CD1c-positive myeloid dendritic cell (primary cell): ENCODE measurements around the gene SLC35B2.

Source experiments
- DNase-seq: peaks from one replicate; pipeline ENCODE4 v3.0.0-alpha.2; 2016; ENCODE audit errors: extremely low spot score

SLC35B2 gene, protein sequence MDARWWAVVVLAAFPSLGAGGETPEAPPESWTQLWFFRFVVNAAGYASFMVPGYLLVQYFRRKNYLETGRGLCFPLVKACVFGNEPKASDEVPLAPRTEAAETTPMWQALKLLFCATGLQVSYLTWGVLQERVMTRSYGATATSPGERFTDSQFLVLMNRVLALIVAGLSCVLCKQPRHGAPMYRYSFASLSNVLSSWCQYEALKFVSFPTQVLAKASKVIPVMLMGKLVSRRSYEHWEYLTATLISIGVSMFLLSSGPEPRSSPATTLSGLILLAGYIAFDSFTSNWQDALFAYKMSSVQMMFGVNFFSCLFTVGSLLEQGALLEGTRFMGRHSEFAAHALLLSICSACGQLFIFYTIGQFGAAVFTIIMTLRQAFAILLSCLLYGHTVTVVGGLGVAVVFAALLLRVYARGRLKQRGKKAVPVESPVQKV

DNA sequence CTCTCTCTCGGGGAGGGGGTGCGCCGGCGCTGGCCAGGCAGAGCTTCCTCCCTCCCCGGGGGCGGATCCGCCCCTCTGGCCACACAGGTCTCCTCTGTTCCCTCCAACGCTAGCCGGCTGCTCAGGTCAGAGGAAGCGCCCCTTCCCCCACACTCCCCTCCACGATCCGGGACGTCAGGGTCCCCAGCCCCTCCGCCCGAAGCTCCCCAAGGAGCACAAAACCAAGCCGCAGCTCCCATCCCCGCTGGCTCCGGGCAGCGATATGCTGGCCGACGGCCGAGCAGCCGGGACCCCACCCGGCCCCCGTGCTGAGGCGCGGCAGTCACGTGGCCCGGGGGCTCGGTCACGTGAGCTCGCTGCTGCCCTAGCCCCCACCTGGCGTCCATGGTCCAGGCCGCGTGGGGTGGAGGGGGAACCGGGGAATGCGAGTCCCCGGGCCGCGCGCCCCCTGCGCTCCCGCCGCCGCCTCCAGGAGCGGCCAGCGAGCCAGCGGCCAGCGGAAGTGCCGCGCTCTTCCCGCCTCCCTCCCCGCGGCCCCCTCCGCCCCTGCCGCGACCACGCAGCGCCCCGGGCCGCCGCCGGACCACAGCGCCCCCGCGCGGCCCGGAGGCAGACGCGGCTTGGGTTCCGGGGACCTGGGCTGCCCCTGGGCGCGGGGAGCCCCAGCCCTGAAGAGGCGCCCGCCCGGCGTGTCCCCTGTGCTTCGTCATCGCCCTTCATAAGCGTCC is at the start of gene SLC35B2:
Gene SLC35B2 (minus strand): TSS at position 504 of the 728 bp plus-strand sequence. CDS start 118 bp downstream, at position 386.
- peak; percentile 59 for DNase-seq

DNA sequence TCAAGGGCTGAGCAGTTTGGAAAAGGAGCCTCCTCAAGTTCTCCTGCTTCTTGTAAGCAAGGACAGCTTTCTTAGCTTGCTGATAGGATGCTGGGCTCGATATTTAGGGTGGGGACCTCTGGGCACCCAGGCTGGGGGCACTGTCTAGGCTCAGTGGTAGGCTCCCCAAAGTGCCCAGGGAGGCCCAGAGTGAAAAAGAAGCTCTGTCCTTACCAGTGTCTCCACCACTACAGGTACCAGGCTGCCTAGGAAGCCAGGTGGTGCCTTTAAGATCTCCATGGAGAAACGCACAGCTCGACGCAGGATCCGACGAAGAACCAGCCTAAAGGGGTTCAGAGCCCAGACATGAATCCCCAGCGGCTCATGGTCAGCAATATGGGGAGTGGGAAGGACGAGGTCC is 49.4 kb upstream of the SLC35B2 start:
- no peak for DNase-seq

DNA sequence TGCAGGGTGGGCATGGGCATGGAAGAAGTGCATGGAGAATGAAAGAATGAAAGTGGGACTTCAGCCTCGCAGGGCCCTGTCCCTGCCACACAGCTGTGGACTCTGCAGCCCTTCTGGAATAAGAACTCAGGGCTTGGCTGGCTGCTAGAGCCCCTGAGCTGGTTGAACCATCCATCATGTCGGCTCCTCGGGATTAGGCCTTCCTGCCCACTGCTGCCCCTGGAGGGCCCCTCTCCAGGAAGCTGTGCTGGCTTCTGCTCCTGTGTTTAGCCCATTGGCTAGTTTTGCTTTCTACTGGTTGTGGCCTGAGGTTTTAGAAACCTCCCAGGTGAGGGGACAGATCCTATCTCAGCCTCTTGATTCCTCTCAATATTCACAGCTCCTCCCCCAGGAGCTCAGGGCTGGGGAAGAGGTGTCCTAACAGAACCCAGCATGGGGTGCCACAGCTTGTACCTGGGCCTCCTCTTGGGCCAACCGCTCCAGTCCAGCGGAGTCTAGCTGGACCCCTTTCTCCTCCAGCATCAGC is 47.9 kb upstream of the SLC35B2 start:
- DNase-seq, result no peak

DNA sequence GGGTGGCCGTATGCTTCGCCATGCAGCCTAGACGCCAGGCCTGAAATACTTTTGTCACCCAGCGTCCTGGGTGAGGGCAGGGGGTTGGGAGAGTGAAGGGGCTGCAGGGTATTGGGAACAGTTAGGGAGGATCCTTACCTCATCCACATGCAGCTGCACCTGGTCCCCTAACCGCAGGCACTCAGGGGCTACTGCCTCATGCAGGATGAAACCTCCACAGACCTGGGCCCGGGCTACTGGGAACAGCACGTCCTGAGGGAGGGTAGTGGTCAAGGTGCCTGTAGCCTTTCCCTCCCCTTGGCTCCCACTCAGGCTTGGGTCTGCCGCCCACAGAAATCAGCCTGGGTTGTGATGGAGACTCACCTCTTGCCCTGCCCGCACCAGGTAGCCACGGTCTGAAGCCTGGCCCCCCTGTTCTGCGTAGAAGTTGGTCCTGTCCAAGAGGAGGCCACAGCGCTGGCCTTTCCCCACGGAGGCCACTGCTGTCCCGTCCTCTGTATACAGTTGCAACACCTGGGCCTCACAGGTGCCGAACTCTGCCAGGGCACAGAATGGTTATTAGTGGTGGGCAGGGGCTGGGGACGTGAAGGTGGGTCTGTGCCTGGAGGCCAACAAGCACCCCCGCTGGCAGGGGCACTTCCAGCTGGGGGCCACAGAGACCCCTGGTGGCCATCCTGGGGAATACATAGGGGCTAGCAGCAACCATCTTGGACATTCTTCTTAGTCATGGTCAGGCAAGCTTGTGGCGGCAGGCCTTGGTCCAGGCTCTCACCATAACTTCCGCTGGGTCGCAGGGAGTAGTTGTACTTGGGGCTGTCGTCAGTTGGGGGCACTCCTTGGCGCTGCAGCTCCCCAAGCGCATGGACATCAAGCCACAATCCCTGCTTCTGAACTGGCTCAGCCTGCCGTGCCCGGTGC is 47.2 kb upstream of the SLC35B2 start:
- DNase-seq, result peak; percentile 47

DNA sequence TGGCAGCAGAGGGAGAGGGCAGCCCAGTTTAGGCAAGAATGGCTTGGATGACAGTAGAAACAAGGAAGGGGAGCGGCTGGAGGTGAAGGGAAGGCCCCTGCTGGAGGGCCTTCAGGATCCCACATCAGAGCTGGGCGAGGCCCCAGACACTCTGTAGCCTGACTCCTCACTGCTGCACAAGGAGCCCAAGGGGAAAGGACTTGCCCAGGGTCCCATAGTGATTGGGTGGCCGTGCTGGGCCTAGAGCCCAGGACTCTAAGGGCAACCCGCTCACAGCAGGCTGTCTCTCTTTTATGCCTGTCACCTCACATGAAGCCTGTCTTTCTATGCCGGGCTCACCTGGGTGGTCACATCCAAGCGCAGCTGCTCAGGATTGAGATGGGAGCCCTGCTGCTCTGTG is 46.5 kb upstream of the SLC35B2 start:
- DNase-seq, result no peak

DNA sequence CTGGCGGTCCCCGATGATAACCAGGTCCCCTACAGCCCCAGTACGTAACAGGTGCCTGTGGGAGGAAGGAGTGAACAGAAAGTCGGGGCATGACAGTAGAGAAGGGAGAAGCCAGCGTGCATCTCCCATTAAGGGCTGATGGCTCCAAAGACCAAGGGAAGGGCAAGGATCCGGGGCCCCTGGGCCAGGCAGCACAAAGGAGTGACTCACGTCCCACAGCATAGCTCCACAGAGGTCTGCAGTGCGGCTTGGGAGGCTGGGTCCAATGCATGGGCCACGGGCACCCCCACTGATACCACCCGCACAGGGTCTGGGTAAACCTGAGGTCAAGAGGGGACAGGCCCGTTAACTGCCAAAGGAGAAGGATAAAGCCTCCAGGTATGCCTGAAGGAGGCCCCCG is 45.5 kb upstream of the SLC35B2 start:
- DNase-seq, result no peak

DNA sequence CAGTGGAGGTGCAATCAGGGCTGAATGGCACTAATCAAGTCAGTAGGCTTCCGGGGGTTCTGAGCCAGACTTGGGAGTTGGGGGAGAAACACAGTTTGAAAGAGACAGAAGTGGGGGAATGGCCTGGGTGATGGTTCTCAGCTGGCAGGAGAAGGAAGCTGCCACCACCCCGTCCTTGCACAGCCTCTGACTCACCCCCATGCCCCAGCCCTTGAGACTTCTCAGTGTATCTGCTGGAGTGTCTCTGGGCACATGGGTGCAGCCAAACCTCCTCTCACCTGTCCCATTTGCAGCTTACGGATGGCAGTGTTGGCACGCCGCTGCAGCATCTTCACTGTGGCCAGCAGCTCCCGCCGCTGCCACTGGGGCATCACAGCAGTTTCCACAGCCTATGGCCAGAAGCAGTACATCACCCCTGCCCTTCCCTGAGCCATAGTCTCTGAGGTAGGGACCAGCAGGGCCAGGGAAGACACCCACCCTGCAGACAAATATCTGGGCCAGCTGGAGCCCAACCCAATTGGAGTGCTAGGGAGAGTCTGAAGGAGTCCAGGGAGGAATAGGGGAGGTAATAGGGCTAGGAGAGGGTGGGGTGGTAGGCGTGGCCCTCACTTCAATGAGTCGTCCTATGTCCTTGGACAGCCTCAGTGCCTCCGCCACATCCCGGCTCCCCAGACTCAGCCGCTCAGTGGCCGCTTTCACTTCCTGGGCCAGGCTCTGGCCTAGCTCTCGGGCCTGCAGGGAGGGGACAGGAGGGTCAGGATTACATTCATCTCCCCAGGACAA is 44.6 kb upstream of the SLC35B2 start:
- no peak for DNase-seq

DNA sequence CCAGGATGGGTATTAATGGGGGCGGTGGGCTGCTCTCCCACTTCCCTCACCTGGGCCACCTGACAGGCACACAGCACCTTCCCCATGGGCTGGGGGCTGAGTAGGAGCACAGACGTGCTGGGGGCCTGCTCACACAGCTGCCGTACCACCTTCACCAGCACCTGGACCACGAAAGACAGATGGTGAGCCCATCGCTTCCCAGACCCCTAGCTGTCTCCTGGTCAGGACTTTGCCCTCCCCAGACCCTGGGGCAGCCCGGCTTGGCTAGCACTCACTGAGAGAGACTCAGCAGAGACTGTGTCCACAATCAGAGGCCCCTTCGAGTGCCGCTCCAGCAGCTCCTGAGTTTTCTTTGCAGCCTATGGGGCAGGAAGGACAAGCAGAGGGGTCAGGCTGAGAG is 43.8 kb upstream of the SLC35B2 start:
- no peak for DNase-seq

DNA sequence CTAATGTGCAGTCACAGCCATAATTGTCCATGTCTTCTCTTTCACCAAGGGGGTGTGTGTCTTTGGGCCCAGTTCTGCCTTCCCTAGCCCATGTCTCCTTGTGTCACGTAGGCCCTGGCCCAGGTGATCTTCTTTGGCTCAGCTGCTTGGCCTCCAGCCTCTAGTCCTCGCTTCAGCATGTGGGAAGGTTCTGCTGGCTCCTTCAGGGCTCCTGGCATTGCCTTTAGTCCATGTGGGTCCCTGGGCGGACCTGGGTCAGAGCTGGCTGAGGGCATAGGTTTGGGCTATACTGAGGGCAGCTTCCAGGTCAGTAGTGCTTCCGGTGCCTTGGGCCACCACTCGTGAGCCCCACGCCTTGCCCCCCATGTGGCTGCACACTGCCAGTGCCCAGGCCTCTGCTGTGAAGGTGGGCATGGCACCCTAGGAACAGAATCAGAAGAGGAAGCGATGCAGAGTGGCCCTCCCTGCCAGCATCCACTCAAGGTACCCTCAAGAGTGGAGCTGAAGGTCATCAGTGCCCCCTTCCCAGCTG is 43.0 kb upstream of the SLC35B2 start:
- DNase-seq, result no peak

DNA sequence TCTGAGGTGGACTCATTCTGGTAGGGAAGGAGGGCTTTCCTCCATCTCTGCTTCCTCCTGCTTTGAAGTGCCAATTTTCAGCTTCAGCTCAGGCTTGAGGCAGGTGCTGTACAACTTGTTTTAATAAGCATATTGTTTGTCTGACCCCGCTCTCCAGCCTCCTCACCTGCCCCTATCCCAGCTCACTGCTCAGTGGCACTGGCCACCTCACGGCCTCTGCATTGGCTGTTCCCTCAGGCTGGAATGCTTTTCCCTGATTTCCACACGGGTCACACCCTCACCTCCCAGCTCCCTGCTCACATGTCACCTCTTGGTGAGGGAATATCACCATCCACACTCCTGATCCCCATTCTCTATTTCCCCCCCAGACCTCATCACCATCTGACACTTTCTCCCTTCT is 41.5 kb upstream of the SLC35B2 start:
- DNase-seq, result no peak

DNA sequence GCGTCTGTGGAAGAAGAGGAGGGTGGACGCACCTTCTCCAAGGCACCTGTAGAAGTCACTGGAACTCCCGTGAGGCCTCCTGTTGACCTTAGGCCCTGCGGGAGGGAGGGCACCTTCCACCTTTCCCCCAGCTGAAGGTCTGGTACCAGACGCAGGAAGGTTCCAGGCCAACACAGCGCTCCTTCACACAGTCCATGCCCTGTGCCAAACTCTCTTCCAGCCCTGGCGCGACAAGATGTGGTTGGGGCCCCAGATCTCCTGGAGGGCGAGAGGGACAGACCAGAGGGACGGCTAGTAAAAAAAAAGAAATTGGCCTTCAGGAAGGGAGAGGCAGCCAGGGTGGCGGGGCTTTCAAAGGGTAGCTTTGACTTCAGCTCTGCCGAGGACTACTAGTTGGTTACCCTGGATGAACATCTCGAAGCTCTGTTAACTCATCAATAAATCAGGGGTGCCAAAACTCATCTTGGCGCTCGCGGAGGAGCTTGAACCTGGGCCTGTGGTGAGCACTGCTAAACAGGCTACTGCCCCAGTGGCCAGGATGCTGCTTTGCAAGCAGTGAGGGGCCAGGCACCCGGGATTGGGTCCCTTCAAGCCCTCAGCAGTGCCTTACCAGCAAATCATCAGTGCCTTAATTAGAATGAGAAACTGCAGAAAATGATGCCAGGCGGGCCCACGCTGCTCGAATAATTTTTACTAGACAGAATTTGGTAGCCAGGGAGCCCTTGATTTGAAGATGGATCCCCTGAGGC is 40.9 kb upstream of the SLC35B2 start:
- no peak for DNase-seq

DNA sequence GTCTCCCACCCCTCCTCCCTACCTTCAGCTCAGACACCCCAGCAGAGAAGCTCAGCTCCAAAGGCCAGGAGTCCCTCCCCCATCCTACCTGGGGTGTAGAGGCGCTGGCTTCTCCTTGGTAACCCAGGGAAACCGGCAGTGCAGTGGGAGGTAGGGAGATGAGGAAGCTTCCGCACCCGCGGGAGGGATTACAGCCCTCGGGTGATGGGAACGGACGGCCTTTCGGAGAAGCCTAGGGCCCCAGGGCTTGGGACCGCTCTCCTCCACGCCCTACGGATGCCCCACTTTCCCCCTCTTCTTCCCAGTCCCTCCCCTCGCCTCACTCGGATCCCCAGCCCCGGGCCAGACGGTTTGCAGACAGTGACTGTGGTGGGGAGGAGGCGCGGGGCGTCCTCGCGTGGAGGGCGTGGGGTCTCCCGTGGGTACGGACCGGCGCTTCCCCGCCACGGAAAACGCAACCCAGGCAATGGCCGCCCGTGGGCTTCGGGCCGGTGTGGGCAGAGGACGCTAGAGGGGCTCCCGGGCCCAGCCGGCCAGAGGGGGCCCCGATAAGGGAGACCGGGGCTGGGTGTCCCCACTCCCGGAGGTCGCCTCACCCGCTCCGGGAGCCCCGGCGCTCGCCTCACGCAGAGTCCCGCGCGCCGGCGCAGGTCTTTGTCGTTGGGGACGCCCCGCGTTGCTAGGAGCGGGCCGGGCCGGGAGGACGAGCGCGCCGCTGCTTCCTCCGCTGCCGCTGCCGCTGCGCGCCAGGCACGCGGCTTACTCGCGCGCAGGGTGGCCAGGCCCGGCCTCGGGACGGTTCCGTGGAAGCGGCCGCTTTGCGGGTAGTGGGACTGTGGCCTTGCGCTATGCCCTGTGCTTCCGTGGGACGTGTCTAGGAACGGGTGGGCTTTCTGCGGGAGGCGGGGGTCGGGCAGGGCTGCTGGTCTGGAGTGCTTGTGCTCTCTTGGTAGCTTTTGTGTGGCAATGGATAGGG is 40.0 kb upstream of the SLC35B2 start:
- DNase-seq, result peak; percentile 46

DNA sequence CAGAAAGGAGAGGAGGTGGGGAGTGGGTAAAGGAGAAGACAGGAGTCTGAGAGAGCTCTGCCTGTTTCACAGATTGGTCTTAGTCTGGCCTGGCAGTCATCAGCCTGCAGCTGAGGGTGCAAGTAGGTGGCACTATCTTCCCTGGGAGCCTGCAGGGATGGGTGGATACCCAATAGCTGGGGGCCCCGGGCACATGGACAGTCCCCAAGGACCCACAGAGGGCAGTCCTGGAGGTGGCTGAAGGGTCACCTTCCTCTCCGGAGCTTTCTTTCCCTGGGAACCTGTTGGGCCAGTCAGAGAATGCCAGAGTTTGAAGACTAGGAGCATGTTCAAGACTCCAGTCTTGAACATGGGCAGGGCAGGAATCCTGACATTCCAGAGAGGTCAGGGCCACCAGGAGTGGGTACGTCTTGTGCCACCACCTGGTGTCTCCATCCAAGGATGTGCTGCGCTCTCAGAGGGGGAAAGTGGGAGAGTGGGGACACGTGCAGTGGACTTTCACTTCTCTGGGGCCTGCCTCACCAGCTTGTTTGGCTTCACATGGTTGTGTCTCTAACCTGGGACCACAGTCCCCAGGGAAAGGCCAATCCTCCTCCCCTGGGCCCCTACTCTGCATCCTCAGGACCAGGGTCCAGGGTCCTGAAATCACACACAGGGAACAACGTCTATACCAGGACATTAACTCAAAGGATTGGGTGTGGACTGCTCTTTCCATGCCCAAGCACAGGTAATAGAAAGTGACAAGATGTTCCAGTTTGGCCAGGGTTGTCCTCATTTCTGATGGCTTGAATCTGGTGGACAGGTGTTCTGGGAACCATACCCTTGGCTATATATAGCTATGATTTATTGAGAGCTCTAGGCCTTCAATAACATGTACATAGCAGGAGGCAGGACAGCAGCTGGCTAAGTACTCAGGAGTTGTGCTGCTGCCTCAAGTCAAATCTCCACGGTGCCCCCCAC is 37.8 kb upstream of the SLC35B2 start:
- DNase-seq, result no peak

DNA sequence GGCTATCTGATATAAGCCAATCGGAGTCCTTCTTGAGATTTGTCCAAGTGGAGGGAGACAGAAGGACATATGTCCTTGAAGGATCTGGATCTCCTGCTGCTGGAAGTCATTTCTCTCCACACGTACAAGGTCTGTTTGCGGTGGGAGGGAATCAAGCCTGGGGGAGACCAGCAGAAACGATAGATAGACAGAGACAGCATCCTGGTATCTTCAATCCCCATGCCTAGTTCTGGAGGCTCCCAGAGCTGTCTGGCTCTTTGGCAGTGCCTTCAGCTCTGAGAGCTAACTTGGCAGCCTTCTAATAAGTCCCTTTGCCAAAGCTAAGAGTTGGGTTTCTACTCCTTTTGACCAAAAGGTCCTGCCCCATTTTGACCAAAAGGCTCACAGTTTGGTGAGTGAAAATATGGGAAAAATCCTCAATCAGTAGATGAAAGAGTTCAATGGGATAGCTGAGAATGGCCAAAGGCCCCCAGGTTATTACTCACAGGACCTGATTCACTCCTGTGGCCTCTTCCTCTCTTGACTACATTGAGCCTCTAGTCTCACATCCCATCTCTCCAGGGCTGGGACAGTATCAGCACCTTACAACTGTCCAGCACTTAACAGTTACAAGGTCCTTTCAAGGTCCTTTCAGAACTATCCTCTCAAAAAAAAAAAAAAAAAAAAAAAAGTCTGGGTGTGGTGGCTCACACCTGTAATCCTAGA is 35.5 kb upstream of the SLC35B2 start:
- DNase-seq, result no peak

DNA sequence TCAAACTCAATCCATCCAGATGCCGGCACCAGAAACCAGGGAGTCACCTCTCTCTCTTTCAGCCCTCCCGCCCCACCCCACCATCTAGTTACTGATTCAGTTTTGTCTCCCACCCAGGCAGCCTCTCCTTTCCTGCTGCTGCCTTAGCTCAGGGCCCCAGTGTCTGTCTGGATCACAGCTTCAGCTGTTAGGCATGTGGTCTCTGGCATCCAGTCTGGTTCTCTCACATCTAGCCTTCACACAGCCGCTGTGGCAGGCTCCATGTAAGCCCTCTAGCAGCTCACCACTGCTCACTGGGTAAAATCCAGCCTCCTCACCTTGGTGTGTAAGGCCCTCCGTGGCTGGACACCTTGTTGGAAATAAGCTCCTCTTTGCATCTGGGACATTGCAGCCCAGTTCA is 34.5 kb upstream of the SLC35B2 start:
- no peak for DNase-seq

DNA sequence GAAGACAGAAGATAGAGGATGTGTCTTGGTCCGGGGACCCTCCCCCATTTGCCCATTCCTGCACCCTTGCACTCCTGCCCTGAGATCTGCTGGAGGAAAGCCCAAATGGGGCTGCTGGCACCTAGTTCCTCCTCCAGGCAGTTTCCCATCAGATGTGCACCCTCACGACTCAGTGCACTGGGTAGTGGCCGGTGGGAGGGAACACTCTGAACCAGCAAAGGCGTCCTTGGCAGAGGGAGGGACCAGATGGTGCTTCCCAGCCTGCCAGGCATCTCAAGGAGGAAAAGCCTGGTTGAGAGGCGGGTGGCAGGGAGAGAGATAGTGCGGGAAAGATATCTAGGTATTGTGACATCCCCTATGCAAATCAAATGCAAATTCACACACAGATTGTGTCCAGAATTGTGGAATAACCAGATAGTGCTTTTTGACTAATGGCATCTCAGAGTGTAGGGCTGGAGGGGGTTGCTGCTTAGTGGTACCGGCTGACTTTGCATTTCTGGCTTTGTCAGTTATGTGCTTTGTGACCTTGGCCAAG is 32.5 kb upstream of the SLC35B2 start:
- DNase-seq, result no peak

DNA sequence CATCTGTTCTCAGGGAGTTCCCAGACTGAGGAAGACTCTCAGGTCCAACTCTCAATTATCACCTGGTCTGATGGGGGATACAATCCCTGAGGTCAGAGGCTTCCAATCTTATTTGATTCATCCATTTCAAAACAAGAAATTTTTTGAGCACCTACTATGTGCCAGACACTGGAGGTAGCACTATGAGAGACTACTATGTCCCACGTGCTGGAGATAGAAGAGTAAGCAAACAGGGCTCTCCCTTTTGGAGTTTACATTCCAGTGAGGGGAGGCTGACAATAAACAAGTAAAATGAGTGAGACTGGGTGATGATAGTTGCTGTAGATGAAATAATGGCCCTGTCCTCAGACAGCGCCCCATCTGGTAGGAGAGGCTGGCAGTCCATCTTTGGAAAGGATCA is 29.4 kb upstream of the SLC35B2 start:
- DNase-seq, result no peak
